ENCODE measurements around the gene C1QTNF7.

C1QTNF7 gene, protein sequence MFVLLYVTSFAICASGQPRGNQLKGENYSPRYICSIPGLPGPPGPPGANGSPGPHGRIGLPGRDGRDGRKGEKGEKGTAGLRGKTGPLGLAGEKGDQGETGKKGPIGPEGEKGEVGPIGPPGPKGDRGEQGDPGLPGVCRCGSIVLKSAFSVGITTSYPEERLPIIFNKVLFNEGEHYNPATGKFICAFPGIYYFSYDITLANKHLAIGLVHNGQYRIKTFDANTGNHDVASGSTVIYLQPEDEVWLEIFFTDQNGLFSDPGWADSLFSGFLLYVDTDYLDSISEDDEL

DNA sequence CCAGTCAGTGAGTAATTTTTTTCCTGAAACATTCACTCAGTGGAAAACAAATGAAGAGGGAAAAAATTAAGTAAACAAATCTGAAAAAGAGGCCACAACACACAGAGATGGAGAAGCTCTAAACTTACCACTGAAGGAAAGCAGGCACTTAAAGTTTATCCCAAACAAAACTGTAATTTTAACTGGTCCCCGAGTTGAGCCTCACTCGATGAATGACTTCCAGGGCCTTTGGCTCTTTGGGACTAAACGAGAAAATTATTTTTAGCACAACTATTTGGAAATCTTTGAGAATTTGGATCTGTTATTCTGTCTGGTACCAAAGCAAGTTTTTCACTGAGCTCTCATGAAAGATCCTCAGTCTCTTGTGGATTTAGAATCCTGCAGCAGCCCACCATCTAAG lies at the start of gene C1QTNF7:
Gene C1QTNF7, plus strand, starts transcription at position 333 of the 400 bp plus-strand sequence. CDS start 7,711 bp downstream, outside the sequence.
- DNase-seq, result no peak

DNA sequence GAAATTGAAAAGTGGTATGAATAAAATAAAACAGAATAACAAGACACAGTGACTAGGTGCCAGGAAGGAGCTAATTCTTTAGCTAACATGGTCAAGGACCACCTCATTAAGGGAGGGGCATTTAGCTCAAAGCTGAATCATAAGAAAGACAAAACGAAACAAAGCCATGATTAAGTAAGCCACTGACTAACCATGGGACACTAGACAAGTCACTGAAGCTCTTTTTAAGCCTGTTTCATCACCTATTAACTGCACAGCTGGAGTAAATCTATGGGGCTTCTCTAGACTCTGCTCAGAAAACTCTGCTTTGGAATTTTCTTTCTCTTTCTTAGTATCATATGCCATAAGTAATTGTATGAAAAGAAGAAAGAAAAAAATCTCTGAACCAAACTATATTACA lies 49.8 kb upstream of the C1QTNF7 start:
- no peak for DNase-seq

DNA sequence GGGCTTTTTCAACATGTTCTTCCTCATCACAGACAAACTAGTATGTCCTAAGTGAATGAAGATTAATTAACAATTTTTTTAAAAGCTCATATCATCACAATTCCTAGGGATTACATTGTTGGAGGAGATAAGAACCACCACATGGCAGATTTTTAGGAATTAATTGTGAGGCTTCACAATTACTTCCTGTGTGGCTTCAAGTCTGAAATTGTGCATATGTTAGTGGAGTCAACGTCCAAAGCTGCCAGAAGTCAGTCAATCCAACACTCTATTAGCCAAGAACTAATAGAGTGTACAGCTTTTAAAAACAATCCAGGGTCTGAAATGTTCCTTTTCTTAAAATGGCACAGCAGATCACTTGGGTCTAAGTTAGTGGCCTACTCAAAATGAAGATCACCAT lies 49.3 kb upstream of the C1QTNF7 start:
- no peak for DNase-seq

DNA sequence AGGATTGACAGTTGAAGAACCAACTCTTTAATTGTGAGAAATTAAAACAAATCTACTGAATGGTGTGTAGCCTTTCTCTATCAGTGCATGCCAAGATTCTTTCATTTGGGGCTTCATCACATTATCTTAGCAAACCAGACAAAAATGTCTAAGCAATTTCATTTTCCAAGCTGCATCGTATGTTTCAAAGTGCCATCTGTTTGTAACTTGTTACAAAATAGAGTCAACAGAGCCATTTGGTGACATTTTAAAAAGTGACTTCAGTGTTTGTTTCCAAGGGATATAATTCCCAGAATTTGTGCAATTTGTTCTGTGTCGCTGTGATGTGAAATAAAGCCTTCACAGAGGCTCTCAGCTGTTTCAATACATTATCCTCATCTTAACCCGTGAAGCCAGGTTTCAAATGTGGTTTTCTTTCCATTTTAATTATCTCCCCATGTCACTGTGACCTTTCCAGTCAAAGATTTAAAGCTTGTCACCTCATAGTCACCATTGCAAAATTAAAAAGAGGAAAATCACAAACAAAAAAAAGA lies 46.0 kb upstream of the C1QTNF7 start:
- no peak for DNase-seq

DNA sequence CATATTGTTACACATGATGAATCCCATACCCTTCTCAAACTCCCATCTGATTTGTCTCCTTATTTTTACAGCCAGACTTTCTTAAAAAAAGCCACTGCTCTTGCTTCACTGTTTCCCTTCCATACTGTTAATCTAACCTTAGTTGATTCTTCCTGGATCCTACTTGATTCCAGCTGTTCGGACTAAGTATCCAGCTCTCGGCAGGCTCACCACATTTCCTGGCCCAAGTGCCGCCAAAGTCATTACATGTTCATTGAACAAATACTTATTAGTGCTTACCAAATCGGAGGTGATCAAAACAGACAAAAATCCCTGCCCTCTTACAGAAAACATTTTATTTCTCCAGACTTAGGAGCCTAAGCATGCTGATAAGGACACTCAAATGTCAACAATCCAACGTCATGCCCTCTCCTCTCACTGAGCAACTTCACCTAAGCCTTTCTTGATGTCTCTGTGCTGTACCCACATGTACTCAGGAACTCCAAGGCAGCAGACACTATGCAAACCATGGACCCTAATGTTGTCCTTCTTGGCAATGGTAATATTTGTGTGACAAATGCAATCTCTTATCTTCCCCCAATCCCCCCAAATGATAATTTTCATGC lies 45.1 kb upstream of the C1QTNF7 start:
- DNase-seq, result no peak

DNA sequence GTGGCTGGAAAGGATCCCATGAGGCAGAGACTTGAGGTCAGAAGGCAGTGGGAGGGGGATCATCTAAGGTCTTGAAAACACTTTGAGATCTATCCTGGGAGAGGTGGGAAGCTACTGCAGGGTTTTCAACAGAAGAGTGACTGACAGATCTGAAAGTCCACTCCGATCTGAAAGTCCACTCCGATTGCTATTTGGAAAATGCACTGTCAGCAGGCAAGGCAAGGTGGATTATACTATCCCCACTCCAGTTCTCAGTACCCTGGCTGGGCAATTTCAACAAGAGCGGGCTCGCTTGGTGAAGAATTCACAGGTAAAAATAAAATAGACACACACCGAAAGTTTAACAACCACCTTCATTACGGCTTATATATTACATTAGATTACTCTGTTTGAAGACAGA lies 42.3 kb upstream of the C1QTNF7 start:
- no peak for DNase-seq

DNA sequence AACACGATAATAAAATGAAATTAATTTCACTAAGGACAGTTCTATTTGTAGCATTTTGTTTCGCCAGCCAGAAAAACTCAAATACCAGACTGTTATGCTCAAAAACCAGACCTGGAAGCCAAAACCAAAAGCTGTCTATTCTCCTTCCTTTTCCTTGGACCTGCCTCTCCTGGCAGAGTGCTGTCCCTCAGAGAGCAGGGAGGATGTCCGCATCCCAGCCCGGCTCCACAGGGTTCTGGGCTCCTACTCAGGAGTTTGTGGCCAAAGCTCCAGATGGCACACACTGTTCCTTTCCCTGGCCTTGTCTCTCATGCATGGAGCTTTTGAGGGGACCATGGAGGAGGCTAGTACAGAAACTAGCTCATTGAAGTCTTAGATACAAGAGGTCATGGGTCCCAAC lies 41.9 kb upstream of the C1QTNF7 start:
- DNase-seq, result no peak

DNA sequence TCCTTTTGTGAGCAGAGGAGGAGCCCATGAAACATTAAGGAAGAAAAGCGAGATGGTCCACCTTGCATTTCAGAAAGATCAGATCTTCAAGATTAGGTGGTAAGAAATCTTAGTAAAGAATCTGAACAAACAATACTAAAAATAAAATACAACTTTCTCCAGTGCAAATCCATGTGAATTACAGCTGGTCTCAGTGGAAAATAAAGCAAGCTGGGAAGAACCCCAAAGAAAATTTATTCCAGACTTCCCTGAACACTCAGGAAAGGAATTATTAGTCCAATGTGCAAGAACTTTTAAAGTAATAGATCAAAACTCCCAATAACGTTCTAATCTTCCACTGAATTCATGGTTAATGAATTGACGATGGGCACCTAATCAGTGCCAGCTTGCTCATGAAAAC lies 37.3 kb upstream of the C1QTNF7 start:
- no peak for DNase-seq

DNA sequence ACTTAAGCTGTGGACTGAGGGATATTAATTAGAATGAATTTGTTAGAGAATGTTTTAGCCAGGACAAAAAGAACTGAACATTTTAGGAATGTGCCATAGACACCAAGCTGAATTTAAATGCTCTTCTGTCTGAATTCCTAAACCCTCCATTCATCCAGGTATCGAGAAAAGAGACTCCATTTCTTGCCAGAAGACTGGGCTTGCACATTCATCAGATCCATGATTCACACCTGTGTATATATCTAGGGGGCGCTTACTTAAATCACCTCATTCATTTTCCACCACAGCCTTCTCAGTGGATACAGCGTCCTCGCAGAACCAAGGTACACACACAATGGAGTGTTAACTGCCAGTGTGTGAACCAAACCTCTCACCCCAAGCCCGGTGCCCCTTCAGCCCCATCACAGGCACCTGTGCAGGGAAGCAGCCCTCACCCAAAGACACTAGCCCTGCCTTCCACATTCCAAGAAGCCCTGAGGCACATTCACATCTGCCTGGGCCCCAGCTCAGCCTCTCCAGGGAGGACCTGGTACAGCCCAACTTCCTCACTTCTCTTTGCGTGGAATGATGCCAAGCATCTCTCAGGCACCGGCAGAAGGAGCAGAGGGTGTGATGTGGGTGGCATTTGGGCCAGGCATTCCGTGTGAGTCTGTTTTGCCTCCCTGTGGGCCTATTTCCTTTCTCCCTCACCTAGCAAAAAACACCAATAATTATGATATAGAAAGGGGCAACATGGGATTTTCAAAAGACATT lies 35.6 kb upstream of the C1QTNF7 start:
- no peak for DNase-seq

DNA sequence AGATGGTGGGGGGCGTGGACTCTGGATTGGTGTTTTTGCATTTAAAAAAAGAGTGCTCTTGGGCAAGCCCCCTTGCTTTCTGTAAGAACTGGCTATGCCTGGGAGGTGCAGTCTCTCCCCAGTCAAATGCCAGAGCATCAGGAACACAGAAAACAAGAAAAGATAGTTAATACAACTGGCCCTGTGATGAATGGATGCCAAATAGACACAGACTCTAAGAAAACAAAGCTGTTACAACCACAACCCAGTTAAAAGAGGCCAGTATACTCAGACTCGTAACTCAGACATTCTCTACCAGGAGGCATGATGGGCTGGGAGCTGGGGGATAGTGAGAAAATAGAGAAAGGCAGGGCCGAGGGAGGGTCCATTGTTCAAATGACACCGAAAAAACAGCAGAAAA lies 32.5 kb upstream of the C1QTNF7 start:
- DNase-seq, result no peak

DNA sequence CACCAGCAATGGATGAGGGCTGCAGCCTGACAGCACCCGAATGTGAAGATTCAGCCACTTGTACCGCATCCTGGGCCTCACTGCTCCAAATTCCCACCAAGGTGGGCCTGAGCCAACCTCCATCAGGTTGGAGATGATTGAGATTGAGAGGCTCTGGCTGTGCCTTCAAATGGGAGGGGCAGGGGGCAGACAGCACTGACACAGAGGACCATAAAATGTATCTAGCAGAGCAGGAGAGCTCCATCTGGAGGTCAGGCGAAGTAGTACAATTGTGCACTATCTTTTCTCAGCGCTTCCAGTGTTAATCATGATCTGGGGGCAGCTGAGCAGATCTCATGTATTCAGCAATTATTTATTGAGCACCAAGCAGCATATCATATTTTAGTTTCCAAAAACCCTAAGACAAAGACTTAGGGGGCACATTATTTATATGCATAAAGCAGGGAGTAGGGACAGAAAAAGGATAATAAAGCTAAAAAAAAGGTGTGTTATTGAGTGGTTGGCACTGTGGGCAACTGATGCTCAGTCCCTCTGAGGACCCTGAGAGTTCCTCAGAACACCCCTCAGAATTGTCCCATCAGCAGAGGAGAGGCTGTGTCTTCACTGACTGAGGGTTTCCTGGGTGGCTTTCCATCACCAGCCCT lies 31.6 kb upstream of the C1QTNF7 start:
- DNase-seq, result peak; percentile 26 to 43

DNA sequence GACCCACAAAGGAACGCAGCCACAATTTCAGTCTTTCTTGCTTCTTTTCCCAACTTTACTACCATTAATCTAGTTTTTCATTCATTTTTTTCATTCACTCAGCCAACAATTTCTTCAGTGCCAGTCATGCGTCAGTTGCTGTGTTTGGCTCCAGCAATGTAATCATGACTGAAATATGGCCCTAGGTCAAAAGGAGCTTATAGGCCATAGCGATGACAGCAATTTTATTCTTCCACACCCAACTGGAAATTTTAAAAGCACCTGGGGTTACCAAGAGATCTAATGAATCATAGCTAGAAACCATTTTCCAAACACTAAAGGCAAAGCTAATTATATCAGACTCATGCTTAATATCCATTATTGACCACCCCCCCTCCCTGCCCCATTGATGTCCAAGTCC lies 29.8 kb upstream of the C1QTNF7 start:
- DNase-seq, result no peak

DNA sequence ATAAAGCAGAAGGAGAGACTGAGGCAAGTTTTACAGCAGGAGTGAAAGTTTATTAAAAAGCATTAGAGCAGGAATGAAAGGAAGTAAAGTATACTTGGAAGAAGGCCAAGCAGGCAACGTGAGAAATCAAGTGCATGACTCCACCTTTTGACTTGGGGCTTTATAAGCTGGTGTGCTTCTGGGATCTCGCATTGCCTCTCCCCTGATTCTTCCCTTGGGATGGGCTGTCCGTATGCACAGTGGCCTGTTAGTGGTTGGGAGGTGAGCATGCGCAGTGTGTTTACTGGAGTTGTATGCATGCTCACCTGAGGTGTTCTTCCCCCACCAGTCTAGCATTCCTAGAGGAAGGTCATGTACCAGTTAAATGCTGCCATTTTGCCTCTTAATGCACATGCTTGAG lies 29.1 kb upstream of the C1QTNF7 start:
- no peak for DNase-seq

DNA sequence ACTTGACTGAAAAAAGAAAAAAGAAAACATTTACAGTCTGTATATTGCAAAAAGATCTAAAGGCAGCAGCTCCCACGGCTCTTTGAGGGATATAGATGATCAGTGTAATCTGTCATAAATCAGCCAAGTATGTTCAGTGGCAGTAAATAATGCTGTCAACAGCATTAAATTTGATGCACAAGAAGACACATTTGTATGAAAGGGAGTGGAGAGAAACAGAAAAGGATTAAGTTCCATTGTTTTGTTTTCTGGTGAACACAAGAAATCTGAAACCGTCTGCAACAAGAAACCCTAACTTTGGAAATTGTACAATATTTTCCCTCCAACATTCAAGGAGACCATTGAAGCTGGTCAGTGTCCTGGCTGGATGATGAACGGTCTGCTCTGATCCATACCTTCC lies 27.6 kb upstream of the C1QTNF7 start:
- DNase-seq, result no peak

DNA sequence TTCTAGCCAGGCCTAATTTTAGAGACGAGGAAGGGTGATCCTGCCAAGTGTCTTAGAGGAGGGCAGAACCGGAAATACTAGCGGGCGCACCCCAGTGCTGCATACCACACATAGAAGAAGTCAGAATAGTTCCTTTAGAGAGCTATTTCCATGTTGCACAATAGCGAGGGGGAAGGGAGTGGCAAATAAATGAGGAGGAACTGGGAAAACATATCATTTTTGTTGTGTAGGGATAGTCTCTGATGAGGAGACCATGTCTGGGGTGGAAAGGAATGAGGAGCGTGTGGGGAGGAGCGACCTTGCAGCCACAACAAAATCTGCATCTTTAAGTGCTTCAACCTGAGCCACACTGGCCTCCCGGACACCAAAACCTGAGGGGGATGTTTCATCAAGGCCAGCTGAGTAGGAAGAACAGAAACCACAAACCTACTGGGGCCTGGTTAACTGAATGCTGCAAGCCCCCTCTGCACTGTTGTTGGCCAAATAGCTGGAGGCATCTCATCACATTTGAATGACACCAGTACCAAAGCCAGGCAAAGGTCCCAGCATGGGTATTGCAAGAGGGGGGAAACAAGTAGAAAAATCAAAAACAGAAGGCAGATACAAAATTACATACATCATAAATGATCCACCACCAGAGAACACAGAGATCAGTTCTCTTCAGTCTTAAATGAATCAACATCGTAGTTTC lies 26.7 kb upstream of the C1QTNF7 start:
- no peak for DNase-seq

DNA sequence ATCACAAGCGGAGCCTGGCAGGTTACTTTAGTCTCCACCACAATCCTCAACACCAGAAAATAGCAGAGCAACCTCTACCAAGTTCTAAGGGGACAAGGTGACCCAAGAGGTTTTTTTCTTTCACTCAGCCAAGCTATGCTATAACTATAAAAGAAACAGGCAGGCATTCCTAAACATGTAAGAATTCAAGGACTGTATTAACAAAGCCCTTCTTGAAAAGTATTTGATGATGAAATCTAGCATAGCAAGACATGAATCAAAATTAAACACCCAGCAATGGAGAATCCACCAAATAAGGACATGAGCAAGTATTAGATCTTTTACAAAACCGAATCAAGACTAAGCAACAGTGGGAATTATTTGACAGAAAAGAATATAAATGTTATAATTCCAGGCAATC lies 25.7 kb upstream of the C1QTNF7 start:
- DNase-seq, result no peak

DNA sequence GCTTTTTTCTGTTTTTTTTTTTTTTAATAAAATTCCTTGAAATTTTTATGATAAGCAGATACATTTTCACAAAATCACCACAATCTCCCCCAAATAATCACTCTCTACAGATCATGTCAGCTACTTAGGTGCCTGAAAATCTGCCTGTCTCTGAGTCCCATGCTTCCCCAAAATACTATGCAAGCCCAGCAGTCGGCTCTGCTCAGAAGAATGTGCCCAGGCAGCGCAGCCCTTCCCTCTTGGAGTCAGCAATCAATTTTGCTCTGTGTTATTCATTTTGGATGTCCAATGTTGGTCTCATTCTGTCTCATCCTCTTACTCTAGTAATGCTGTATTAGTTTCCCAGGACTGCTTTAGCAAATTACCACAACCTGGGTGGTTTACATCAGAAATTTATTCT lies 24.9 kb upstream of the C1QTNF7 start:
- DNase-seq, result no peak

DNA sequence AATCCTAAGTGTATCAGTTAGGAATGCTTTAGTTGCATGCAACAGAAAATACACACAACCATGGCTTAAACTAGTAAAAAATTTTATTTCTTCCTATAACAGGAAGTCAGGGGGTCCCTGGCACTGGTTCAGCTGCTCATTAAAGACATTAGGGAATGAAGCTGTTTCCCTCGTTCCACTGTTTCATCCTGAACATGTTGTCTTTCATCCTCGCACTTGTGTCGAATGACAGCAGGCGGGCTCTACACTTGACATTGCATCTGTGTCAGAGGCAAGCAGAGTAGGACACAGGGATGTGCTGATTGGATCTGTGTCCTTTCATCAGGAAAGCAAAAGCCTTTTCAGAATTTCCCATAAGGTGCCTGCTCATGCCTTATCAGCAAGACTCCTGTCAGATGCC lies 22.8 kb upstream of the C1QTNF7 start:
- DNase-seq, result no peak

DNA sequence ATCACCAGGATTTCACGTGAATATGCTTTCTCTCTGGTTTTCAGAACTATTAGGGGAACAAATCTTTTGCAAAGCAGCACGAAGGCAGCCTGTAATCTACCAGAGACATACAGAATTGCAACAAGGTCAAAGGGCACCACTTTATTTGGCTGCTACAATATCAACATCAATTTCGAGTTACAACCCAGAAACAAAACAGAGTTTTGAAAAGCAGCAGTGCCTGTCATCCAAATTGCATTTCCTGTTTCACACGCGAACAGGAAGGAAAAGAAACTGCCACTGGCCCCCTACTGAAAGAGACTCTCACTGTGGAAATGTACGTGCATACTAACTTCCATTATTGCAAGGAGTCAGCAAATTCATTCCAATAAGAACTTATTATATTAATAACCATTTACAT lies 17.1 kb upstream of the C1QTNF7 start:
- no peak for DNase-seq

DNA sequence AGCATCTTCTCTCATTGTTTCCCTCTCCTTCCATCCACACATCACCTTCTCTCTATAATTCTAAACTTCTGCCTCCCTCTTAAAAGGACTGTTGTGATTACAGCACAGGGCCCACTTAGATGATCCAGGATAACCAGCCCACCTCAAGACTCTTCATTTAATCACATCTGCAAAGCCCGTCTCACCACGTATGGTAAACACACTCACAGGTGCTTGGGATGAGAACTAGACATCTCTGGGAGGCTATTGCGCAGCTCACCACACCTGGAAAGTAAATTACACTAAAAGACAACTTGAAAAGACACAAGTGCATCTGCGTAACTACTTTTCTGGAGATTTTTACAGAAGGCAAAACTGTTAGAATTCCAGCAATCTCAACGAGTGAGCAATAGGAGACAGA lies 15.4 kb upstream of the C1QTNF7 start:
- DNase-seq, result no peak

DNA sequence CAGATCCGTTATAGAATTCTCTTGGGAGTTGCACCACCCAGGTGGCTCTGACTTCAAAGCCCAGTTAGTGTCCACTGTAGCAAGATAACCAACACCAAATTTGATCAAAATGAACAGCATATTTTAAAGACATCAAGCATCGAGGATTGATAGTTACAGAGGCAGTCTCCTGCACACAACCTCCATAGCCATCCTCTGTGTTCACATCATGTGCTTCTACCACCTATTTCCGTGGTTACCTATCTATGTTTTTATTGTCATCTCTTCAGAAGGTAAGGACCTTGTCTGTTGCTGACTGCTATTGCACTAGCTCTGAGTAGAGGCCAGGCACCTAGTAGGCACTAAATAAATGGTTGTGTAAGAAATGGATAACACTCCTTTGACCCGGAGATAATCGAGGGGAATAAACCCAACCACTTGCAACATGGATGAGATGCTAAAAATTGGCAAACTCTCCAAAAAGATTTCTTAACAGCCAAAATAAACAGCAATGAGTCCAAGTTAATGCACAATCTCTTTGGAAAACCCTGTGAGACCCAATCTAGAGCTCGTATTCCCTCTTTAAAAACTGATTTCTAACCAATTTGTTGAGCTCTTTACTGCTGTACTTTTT lies 14.7 kb upstream of the C1QTNF7 start:
- DNase-seq, result no peak

DNA sequence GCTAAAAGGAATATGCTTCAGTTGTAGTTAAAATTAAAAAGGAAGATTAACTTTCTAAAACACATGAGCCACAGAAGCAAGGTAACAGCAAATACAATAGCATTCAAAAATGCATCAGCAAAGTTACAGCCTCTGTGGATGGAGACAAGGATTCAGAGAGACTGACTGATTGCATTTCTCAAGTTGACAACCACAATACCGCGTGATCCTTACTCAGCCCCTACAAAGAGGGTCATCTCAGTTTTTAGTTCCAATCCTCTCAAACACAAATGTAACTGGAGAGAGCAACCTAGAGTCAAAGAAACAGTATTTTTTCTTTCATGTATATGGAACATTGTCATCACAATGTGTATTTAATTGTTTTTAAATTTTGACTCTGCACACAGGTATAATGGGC lies 14.2 kb upstream of the C1QTNF7 start:
- no peak for DNase-seq

Data from NCI-H187 (cell line).